ENCODE measurements around the gene ZNF8. TPM values are rescaled to one million over a fixed set of nuclear protein-coding genes. Genes with fewer than 3 reads are reported as not detected.

ZNF8 gene
- total RNA-seq, 1 experiment from 2014 or later = 6.4 TPM

GRCh38 chr19:58349590-58349989 is 70.8 kb downstream of the ZNF8 start:
- no peaks in the 10 kb centered on the region for H3K27me3 ChIP-seq (ENCODE audit: insufficient read depth, low read depth)

DNA sequence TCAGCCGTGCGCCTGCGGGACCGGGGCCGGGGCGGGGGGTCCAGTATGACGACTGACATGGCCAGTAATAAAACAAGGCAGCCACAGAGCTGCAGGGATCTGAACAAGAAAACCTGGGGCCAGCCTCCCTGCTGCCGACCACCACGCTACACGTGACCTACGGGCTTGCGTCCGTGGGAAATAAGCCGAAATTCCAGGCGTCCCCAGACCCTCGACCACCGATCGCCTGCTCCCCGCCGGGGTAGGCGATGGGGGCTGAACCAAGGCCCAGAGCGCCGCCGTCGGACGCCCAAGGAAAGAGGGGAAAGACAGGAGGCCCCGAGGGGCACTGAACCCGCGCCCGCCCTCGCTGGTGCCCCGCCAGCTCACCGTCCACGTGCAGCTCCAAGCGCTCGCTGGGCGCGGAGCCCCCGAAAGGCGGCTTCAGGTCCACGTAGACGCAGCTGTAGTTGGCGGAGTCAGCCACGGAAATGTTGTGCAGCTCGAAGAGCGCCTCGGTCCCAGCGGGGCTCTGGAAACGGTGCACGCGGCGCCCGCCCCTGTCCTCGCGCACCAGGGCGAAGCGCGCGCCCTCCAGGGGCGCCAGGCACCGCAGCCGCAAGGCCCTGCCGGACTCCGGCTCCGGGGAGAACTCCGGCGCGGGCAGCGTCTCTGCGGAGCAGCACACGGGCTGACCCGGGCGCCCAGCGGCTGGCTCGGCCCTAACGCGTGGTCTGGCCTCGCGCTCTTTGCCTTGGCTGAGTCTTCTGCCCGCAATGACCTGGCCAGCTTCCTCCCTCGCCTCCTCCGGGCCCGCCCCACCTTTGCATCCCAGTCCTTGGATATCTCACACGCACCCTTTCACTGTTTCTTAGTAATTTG is 71.5 kb downstream of the ZNF8 start:
- no peak overlapping the region for H3K27ac ChIP-seq
- no peak overlapping the region for H3K4me3 ChIP-seq
- H3K9me3 ChIP-seq (ENCODE audit: insufficient read depth, low read depth) = no peaks in the 10 kb centered on the region
- intact Hi-C loops (cut with micrococcal nuclease; ENCODE audit: unreplicated experiment) = no loop called here
- no peaks in the 10 kb centered on the region for H3K4me1 ChIP-seq (replicated peaks; ENCODE audit: insufficient read depth)
- H3K4me2 ChIP-seq = no peak overlapping the region
- no peak for DNase-seq
- no TSS peak for BruUV-seq (replicated peaks)
- no peak overlapping the region for H2AFZ ChIP-seq
- POLR2A ChIA-PET (ENCODE audit: unreplicated experiment) = no interaction called here
- CTCF ChIA-PET = no interaction called here
- no peaks in the 10 kb centered on the region for H3K79me2 ChIP-seq (ENCODE audit: low read depth)
- no peaks in the 10 kb centered on the region for H3K27me3 ChIP-seq (ENCODE audit: insufficient read depth, low read depth)
- H4K20me1 ChIP-seq (ENCODE audit: insufficient read depth) = no peaks in the 10 kb centered on the region
- H3K36me3 ChIP-seq (ENCODE audit: low read depth) = no peaks in the 10 kb centered on the region
- H3K9me2 ChIP-seq (ENCODE audit: insufficient read depth) = no peaks in the 10 kb centered on the region
- TF ChIP-seq, protein P1, sequence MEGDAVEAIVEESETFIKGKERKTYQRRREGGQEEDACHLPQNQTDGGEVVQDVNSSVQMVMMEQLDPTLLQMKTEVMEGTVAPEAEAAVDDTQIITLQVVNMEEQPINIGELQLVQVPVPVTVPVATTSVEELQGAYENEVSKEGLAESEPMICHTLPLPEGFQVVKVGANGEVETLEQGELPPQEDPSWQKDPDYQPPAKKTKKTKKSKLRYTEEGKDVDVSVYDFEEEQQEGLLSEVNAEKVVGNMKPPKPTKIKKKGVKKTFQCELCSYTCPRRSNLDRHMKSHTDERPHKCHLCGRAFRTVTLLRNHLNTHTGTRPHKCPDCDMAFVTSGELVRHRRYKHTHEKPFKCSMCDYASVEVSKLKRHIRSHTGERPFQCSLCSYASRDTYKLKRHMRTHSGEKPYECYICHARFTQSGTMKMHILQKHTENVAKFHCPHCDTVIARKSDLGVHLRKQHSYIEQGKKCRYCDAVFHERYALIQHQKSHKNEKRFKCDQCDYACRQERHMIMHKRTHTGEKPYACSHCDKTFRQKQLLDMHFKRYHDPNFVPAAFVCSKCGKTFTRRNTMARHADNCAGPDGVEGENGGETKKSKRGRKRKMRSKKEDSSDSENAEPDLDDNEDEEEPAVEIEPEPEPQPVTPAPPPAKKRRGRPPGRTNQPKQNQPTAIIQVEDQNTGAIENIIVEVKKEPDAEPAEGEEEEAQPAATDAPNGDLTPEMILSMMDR (conservative IDR thresholded peaks at IDR 0.05) = no peak
- no peak for TF ChIP-seq EZH2 (IDR thresholded peaks at IDR 0.05; ENCODE audit: low read depth)
- no peaks in the 10 kb centered on the region for H3F3A ChIP-seq (ENCODE audit: insufficient read depth, low read depth)

More at GRCh38 chr19:58349590-58349989, 70.8 kb downstream of the ZNF8 start:
- Histone ChIP-seq H3F3A (ENCODE audit: insufficient read depth, low read depth) (no peaks in the 10 kb centered on the region), H3K36me3 (ENCODE audit: low read depth) (no peaks in the 10 kb centered on the region), H4K20me1 (ENCODE audit: insufficient read depth) (no peaks in the 10 kb centered on the region), H3K4me2 (no peak overlapping the region), H3K27ac (no peak overlapping the region), H2AFZ (no peak overlapping the region), H3K9me3 (ENCODE audit: insufficient read depth, low read depth) (no peaks in the 10 kb centered on the region), H3K79me2 (ENCODE audit: low read depth) (no peaks in the 10 kb centered on the region), H3K4me3 (no peak overlapping the region), H3K9me2 (ENCODE audit: insufficient read depth) (no peaks in the 10 kb centered on the region), H3K4me1 (replicated peaks; ENCODE audit: insufficient read depth) (no peaks in the 10 kb centered on the region)
- no TSS peak for BruUV-seq (replicated peaks)
- CTCF ChIA-PET = no interaction called here
- intact Hi-C loops (cut with micrococcal nuclease; ENCODE audit: unreplicated experiment) = no loop called here
- POLR2A ChIA-PET (ENCODE audit: unreplicated experiment) = no interaction called here
- TF ChIP-seq, protein P1 (conservative IDR thresholded peaks at IDR 0.05) = no peak
- TF ChIP-seq EZH2 (IDR thresholded peaks at IDR 0.05; ENCODE audit: low read depth) = no peak
- DNase-seq = no peak

GRCh38 chr19:58350871-58351557 is 72.3 kb downstream of the ZNF8 start:
- ChIA-PET CTCF (no interaction called here), POLR2A (ENCODE audit: unreplicated experiment) (interaction anchor here (0.6 kb wide), 1 partner anchor 81 kb away, joined by 3 read pairs; no protein-coding TSS in a partner anchor)
- Histone ChIP-seq H3K4me3 (no peak overlapping the region), H3K4me2 (no peak overlapping the region), H3K27me3 (ENCODE audit: insufficient read depth, low read depth) (no peaks in the 10 kb centered on the region), H3K9me2 (ENCODE audit: insufficient read depth) (no peaks in the 10 kb centered on the region), H3K36me3 (ENCODE audit: low read depth) (no peaks in the 10 kb centered on the region), H3F3A (ENCODE audit: insufficient read depth, low read depth) (no peaks in the 10 kb centered on the region), H3K79me2 (ENCODE audit: low read depth) (no peaks in the 10 kb centered on the region), H2AFZ (no peak overlapping the region), H3K27ac (no peak overlapping the region), H3K4me1 (replicated peaks; ENCODE audit: insufficient read depth) (no peaks in the 10 kb centered on the region), H3K9me3 (ENCODE audit: insufficient read depth, low read depth) (no peaks in the 10 kb centered on the region), H4K20me1 (ENCODE audit: insufficient read depth) (no peaks in the 10 kb centered on the region)
- intact Hi-C loops (cut with micrococcal nuclease; ENCODE audit: unreplicated experiment) = no loop called here
- no peak for DNase-seq
- BruUV-seq (replicated peaks) = no TSS peak
- no peak for TF ChIP-seq EZH2 (IDR thresholded peaks at IDR 0.05; ENCODE audit: low read depth)
- TF ChIP-seq, protein P1 (conservative IDR thresholded peaks at IDR 0.05) = no peak

All from PC-9 (cell line).